Endometrial microvascular endothelial cells (primary cell): ENCODE data around the gene RSU1. TPM values are rescaled to one million over a fixed set of nuclear protein-coding genes. Genes with fewer than 3 reads are reported as not detected.
"Not testable (repeated sequence)": the region's sequence is repeated elsewhere in the genome, so short reads cannot be mapped to it uniquely, and the experiment has no call there.

Experiments
- in situ Hi-C: cut with HindIII; loops from 2 replicates; pipeline ENCODE4 v1.10.0; 2017; ENCODE audit warnings: low sequenced_read_pairs, low pct_unique_long_range_greater_than_20kb; ENCODE audit errors: inconsistent ontology term
- total RNA-seq: library from RNA; depleted of rRNA; stranded (reverse); fragments of >200 nt; gene quantifications from one replicate; pipeline ENCODE4 v1.2.3, GENCODE V29; 2015; ENCODE audit errors: inconsistent ontology term

The RSU1 gene
- total RNA-seq, 1 donor from 2014 or later: 124 TPM

DNA sequence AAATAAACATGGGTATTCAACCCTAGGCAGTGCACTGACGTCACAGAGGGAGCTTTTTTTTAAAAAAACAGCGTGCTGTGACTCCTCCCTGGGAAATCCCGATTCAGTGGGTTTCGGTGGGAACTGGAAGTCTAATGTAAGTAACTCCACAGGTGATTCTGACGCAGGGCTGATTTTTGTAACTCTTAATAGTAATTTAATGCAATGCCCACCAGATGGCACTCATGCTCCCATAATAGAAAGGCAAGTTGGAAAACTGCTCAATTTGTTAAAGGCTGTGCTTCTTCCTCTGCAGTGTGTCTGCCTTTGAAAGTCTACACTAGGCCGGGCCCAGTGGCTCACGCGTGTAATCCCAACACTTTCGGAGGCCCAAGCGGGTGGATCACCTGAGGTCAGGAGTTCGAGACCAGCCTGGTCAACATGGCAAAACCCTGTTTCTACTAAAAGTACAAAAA is 10.9 kb upstream of the RSU1 start:
- in situ Hi-C loops: no loop called here

DNA sequence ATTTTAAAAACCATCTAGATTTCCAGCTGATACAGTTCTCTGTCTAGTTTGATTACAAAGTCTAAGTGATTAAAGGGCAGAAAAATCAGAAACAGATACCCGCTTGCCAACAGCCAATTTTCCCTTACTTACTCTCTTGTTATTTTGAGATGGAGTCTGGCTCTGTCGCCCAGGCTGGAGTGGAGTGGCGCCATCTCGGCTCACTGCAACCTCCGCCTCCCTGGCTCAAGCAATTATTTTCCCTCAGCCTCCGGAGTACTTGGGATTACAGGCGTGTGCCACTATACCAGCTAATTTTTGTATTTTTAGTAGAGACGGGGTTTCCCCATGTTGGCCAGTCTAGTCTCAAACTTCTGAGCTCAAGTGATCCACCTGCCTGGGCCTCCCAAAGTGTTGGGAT is 10.2 kb upstream of the RSU1 start:
- in situ Hi-C loops: not testable (repeated sequence)

DNA sequence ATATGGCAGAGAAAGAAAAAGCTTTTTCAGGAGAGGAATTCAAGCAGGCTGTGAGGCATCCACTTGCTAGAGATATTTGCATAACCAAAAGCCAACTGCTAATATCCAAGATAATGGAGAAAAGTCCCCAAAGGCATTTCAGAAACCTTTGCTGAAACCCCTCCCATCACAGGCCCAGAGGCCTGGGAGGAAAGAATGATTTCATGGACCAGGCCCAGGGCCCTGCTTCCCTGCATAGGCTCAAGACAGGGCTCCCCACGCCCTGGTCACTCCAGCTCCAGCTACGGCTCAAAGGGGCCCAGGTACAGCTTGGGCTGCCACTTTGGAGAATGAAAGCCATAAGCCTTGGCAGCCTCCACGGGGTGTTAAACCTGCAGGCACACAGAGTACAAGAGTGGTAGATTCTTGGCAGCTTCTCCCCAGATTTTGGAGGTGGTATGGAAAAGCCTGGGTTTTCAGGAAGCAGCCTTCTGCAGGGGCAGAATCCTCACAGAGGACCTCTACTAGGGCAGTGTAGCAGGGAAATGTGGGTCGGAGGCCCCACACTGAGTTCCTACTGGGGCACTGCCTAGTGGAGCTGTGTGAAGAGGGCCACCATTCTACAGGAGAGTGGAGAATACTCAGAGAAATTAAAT is 5.6 kb upstream of the RSU1 start:
- in situ Hi-C loops: no loop called here

DNA sequence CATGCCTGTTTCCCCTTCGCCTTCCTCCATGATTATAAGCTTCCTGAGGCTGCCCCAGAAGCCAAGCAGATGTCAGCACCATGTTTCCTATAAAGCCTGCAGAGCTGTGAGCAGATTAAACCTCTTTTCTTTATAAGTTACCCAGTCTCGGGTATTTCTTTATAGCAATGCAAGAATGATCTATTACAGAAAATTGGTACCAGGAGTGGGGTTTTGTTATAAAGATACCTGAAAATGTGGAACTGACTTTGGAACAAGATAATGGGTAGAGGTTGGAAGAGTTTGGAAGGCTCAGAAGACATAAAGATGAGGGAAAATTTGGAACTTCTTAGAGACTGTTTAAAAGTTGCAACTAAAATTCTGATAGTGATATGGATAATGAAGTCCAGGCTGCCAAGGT is 4.8 kb upstream of the RSU1 start:
- in situ Hi-C loops: no loop called here

DNA sequence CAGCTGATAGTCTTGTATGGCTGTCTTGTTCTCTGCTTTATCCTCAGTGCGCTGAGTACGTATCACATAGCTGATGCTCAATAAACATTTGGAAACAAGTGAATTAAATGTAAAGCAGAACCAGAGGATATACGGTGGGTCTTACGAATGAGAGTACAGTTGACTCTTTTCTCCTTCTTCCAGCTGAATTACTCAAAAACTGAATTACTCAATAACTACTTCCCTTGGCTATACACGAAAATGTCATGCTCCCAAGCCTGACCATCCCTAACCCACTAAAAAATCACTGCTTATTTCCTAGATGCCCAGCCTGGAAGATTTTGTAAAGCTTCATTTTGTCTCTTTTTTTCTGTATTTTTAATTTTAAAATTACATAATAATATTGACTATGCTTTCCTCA is 3.2 kb upstream of the RSU1 start:
- in situ Hi-C loops: no loop called here

DNA sequence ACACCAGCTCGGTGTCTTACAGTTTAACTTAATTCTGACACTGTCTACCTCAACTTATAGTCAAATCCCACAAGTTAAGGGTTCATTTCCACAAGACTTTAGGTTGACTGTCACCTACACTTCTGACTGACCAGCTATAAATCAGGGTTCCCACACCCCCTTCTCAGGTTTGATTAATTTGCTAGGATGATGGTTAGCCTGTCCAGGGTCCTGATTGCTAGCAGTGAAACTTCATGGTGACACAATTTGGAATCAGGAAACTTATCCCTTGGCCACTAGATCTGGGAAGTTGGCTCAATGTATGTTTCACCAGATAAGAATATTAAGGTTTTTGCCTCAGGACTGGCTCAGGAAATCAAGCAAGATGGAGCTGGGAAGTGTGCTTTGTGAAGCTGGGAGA is 2.8 kb upstream of the RSU1 start:
- in situ Hi-C loops: no loop called here

DNA sequence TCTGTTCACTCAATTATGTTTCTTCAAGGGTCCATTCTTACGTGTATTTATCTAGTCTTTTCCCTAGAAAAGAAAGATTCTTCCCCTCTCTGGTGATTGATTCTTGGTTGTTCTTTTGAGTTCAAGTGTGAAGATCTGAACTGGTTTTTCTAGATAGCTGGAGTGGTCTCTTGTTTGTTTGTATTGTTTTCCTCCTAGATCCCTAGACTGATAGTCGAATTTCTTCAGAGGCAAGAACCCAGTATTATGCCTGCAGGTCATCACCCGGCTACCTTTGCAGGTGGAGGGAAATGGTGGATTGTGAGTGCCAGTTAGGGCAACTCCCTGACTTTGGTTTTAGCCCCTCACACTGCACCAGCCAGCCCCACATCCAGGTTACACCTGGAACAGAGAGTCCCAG is 2.2 kb upstream of the RSU1 start:
- in situ Hi-C loops: no loop called here

DNA sequence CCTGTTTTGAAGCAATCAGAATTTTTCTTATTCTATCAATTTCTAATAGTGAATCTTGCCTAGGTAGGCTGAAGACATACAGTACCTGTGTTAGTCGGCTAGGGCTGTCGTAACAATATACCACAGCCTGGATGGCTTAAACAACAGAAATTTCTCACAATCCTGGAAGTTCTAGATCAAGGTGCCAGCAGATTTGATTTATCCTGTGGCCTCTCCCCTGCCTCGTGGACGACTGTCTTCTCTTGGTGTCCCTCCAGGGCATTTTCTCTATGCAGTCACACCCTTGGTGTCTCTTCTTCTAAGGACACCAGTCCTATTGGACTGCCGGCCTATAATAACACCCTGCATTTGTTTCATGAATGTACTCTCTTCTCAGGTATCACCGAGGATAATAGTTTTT is 1.8 kb upstream of the RSU1 start:
- in situ Hi-C loops: no loop called here

DNA sequence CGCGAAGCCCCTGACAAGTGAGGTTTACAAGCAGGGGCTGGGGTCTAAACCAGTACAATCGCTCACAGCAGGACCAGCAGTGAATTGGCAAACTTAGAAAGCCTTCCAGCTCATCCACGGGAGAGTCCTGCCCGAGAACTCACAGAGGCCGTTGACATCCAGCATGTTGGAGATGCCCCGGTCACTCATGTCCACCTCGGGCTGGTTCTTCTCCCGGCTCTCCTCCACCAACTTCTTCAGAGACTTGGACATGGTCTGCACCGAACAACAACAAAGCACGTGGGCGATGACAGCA is 447 bp downstream of the RSU1 start:
- in situ Hi-C loops: no loop called here

DNA sequence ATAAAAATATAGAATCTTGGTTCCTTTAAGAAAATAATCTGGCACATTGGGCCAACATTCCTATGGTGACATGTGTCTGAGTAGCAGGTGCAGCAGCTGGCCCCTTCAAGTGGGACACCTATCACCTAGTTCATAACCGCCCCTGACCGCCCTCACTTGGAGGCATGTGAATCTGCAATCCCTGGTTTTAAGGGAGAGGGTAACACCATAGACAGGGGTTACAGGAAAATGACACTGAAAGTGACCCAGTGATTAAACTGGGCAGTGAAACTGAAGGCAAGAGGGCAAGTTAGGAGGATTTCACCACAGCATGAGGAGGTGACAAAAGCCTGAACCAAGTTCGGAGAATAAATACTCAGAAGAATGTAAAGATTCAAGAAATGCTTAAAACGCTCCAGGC is 1.1 kb downstream of the RSU1 start:
- in situ Hi-C loops: no loop called here

DNA sequence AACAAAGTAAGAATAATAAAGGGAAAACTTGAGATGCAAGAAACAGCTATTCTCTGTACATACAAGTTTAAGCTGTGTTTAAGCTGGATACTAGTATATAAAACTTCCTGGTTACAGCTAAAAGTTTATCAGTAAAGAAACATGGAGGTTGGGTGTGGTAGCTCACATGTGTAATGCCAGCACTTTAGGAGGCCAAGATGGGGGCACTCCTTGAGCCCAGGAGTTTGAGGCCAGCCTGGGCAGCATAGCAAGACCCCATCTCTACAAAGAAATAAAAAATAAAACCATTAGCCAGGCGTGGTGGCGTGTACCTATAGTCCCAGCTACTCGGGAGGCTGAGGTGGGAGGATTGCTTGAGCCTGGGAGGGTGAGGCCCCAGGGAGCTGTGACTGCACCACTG is 3.2 kb downstream of the RSU1 start:
- in situ Hi-C loops: no loop called here

DNA sequence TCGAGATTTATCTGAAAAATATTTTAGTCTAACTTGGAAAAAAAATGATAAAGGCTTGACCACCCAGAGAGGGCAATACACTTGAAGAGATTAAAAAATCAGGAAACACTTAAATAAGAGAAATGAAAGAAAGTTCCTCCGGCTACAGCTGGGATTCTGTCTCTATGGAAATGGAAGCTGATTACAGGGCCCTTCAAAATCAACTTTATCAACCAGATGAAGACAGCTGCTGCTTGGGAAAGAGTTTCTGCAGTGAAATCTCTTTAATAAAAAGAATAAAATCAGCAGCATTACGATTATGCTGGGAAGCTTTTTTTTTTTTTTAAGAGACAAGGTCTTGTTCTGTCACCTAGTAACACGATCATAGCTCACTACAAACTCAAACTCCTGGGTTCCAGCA is 4.5 kb downstream of the RSU1 start:
- in situ Hi-C loops: no loop called here

DNA sequence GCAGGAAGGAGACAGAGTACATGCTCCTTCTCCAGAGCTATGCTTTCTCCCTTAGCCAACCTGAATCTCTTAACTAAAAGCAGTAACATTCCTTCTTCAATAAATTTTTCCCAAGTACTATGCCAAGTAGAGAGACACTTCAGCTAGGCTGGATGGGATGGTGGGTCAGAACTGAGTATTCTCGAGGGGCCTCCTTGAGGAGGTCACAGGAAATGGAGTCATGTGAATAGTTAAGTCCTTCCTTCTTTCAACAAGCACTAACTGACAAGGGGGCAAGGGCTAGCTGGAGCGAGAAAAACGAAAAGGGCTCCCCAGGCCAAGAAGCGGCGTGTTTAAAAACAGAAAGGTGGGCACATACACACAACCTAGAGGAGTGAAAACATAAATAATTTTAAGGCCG is 5.5 kb downstream of the RSU1 start:
- in situ Hi-C loops: no loop called here

DNA sequence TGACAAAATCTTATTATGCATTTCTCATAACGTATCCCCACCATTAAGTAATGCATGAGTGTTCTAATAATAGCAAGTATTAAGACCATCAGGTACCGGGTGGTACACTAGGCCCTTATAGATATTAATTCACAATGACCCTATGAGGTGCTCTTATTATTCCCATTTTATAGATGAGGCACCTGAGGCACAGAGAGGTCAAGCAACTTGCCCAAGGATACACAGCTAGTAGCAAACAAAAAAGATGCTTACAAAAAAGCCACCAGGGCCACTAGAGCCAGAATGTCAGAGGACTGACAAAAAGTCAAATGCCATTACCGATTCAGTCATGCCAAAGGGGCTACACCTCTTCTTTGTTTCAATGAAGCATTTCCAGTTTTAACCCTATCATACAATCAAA is 5.9 kb downstream of the RSU1 start:
- in situ Hi-C loops: no loop called here

DNA sequence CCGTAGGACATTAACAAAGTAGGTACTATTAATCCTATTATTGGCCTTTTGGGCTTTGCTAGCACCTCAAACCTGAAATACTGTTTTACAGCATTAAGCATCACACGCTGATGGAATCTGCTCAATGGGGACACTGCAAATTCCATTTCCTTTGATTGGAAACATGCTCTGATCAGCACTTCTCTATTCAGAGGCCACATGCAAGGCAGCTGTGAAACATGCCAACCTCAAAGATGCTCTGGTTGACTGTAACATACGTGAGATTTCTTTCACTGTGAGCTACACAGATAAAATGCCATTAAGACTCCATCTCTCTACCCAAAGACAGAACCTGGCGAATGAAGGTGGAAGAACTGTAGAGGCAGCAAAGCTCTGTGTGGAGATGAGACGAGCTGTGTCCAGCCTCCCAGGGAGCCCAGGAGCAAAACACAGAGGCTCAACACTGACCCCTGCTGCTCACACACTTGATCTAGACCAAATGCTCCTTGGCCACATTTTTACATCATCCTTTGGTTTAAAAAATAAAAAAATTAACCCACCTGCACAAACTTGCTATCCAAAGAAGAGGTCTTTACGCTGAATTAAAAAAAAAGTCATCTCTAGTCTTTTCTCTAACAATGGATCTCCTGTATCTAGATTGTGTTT is 8.0 kb downstream of the RSU1 start:
- in situ Hi-C loops: no loop called here

DNA sequence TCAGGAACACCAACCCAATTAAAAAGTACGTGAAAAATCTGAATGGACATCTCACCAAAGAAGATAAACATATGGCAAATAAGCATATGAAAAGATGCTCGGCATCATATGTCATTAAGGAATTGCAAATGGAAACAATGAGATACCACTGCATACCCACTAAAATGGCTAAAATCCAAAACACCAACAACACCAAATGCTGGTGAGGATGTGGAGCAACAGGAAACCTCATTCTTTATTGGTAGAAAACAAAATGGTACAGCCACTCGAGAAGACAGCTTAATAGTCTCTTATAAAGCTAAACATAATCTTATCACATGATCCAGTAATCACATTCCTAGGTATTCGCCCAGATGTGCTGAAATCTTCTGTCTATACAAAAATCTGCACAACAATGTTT is 13.1 kb downstream of the RSU1 start:
- in situ Hi-C loops: no loop called here

DNA sequence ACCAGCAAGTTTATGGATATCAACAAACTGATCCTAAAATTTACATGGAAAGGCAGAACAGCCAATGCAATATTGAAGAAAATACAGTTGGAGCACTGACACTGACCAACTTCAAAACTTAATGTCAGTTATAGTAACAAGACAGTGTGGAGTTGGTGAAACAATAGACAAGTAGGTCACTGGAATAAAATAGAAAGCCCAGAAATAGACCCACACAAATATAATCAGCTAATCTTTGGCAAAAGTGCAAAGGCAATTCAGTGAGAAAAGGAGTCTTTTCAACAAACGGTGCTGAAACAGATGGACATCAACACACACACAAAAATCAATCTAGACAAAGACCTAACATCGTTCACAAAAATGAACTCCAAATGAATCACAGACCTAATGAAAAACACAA is 13.8 kb downstream of the RSU1 start:
- in situ Hi-C loops: no loop called here

DNA sequence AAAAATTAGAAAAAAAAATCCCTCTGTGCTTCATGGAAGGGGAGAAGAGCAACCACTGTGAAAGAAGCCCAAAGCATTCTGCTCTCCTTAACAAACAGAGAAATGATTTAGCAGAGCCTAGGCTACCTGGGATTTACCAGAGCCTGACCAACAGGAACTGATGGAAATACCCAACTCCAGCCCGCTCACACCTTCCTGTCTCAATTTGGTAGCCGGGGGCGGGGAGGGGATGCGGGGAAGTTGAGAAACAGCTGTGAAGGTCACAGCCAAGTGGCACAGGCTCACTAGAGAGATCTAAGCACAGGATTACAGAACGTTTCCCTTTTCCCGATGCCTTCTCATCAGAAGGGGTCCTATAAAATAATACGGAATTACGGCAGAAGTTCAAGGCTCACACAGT is 17.6 kb downstream of the RSU1 start:
- in situ Hi-C loops: no loop called here

DNA sequence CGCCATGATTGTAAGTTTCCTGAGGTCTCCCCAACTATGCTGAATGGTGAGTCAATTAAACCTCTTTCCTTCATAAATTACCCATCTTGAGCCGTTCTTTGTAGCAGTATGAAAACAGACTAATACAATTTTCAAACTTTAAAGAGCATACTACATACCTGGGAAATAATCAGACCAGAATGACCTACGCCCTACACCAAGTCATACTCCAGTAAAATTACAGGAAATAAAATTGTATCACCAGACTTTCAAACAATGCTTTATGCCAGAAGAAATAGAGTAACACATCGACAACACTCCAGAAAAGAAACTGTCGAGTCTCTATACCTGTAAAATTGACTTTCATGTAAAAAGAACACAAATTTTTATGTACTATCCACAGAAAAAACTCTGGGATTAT is 18.7 kb downstream of the RSU1 start:
- in situ Hi-C loops: no loop called here

DNA sequence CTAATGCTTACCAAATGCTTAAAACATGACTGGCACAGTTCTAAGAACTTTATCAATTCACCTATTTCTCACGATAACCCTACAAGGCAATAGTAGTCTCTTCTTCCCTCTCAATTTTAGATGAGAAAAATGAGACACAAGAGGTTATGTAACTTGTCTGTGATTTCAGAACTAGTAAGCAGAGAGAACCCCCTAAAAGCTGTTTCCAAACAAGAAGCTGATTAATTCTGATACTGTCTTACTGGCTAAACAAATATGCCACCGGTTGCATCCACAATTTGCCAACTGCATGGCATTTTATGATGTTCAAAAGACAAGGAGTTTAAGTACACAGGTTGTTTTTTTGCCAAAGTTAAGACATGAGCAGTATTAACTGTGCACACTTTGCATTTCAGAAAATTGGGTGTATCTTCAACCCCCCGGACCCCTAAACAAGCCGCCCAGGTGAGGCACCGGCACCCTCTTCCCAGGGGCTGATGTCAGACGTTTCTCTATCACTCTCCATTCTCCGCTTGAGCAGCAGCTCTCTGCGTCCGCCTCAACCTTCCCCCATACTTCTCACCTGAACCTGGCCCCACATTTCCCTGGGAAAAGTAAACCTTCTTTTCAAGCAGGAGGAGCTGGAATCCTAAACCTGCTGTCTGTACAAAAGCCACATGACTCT is 21.7 kb downstream of the RSU1 start:
- in situ Hi-C loops: no loop called here

DNA sequence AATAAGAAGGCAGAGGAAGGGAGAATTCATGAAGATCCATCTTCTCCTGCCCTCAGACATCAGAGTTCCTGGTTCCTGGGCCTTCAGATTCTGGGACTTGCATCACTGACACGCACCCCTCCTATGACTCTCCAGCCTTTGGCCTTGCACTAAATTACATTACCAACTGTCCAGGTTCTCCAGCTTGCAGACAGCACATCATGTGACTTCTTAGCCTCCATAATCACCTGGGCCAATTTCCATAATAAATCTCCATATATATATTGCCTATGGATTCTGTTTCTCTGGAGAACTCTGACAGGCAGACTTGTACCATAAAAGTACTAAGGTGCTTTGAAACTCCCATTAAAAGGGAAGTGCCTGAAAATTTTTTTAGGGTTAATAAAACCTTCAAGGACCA is 23.2 kb downstream of the RSU1 start:
- in situ Hi-C loops: no loop called here
